Small intestine (tissue), 4 donors: ENCODE data around the gene EPB41. TPM values are rescaled to one million over a fixed set of nuclear protein-coding genes. Genes with fewer than 3 reads are reported as not detected.

Experiments
- polyA plus RNA-seq, 4 donors: library from polyadenylated mRNA; stranded (reverse) in 3 of 4; unstranded in 1 of 4; fragments of 200-250 nt in 3 of 4; fragments of 120-200 nt in 1 of 4; gene quantifications; one replicate each; pipeline versions ENCODE4 v1.2.1 to v1.2.3, GENCODE V29; 2013
- donor health status: healthy with polysubstance abuse.
- donor health status: Bipolar disorder and iron deficiency.
- donor health status: healthy.

The EPB41 gene
- polyA plus RNA-seq, 4 donors: 14.9 to 77.9 (median 20.5) TPM

Other genes starting within 250 kb of the EPB41 start
- gene GMEB1, start 245.8 kb upstream of the EPB41 start, polyA plus RNA-seq: 10 to 100 TPM in 1 of 4 donors, 1 to 10 TPM in 3; 2.5 to 13.7 (median 6.0) TPM
- 10 to 100 TPM; 39.1 to 59.0 (median 43.8) TPM for gene YTHDF2, start 177.6 kb upstream of the EPB41 start, polyA plus RNA-seq
- under 1 TPM in 3 of 4 donors, not detected in 1; 0.06 to 0.34 (median 0.27) TPM for gene OPRD1, start 102.4 kb upstream of the EPB41 start, polyA plus RNA-seq
- 1 to 10 TPM in 2 of 4 donors, under 1 TPM in 1, not detected in 1; 0.81 to 4.9 (median 3.9) TPM for gene TMEM200B, start 209.3 kb downstream of the EPB41 start, polyA plus RNA-seq